HEK293 (cell line): Measurements from ENCODE around the gene POP7.

Experiments used
- CTCF ChIA-PET: fragments of 350-600 bp; formaldehyde crosslinking; extraction: SDS; loops from one replicate; lab custom pipeline; 2021; ENCODE audit warnings: antibody characterized with exemption; lab: Yijun Ruan, JAX
- POLR2A ChIA-PET: fragments of 300-600 bp; formaldehyde crosslinking; extraction: SDS; loops from one replicate; lab custom pipeline; 2020; ENCODE audit warnings: antibody characterized with exemption, inconsistent platforms; lab: Yijun Ruan, JAX
- H3K27ac ChIP-seq: fragments of 200-500 bp; sonication (Bioruptor generic); 2 replicates; pipeline ENCODE4 v1.5.1; 2014; ENCODE audit warnings: low read depth, low read length, control low read depth, inconsistent platforms; ENCODE audit errors: extremely low read depth
- H3K36me3 ChIP-seq, 2 experiments: fragments of 200-500 bp in 1 of 2; sonication (Bioruptor generic) in 1 of 2; 1 replicate in 1 of 2; 2 replicates in 1 of 2; pipeline ENCODE4 v1.5.1; 2014 to 2017; ENCODE audit warnings: inconsistent platforms in 2 of 2, low read length in 2 of 2; ENCODE audit not compliant: control insufficient read depth in 2 of 2, insufficient read depth in 1 of 2
- H3K4me1 ChIP-seq: fragments of 200-500 bp; sonication (Bioruptor generic); 2 replicates; pipeline ENCODE4 v1.5.1; 2014; ENCODE audit warnings: mild to moderate bottlenecking, low read length, inconsistent platforms; ENCODE audit not compliant: control insufficient read depth, insufficient read depth
- H3K4me3 ChIP-seq: 2 replicates; pipeline ENCODE4 v1.5.1; 2011; ENCODE audit warnings: low read depth, mild to moderate bottlenecking, control low read depth, low read length, moderate library complexity
- H3K9me3 ChIP-seq: fragments of 200-500 bp; sonication (Bioruptor generic); 2 replicates; pipeline ENCODE4 v1.5.1; 2014; ENCODE audit warnings: low read depth, low read length, inconsistent platforms; ENCODE audit not compliant: control insufficient read depth, insufficient read depth
- AEBP2 ChIP-seq: fragments of 450-650 bp; formaldehyde crosslinking; IDR thresholded peaks from 2 replicates; pipeline ENCODE4 v1.5.1; 2016; ENCODE audit warnings: missing biosample characterization, missing genetic modification characterization, borderline replicate concordance
- HOXA7 ChIP-seq: sonication (generic); formaldehyde crosslinking; IDR thresholded peaks from 2 replicates; pipeline ENCODE4 v1.8.1; 2022; ENCODE audit warnings: missing genetic modification reagents, borderline replicate concordance
- OSR2 ChIP-seq: fragments of 450-650 bp; formaldehyde crosslinking; IDR thresholded peaks from 2 replicates; pipeline ENCODE4 v1.5.1; 2016; ENCODE audit warnings: missing biosample characterization, missing genetic modification characterization
- ZBTB26 ChIP-seq: fragments of 450-650 bp; formaldehyde crosslinking; optimal IDR thresholded peaks from 2 replicates; pipeline ENCODE3; 2016; ENCODE audit warnings: missing biosample characterization, mild to moderate bottlenecking, missing genetic modification characterization
- ZBTB44 ChIP-seq: fragments of 450-650 bp; IDR thresholded peaks from 2 replicates; pipeline ENCODE4 v1.5.1; 2018; ENCODE audit warnings: missing biosample characterization, mild to moderate bottlenecking, missing genetic modification characterization
- ZNF112 ChIP-seq: fragments of 450-650 bp; formaldehyde crosslinking; IDR thresholded peaks from 2 replicates; pipeline ENCODE4 v1.5.0; 2017; ENCODE audit warnings: missing biosample characterization, missing genetic modification characterization
- ZNF169 ChIP-seq: fragments of 450-650 bp; formaldehyde crosslinking; IDR thresholded peaks from 2 replicates; pipeline ENCODE4 v1.5.1; 2016; ENCODE audit warnings: missing biosample characterization, missing genetic modification characterization
- ZNF174 ChIP-seq: fragments of 450-650 bp; formaldehyde crosslinking; IDR thresholded peaks from 2 replicates; pipeline ENCODE4 v1.5.0; 2017; ENCODE audit warnings: missing biosample characterization, mild to moderate bottlenecking, missing genetic modification characterization
- ZNF202 ChIP-seq: fragments of 450-650 bp; formaldehyde crosslinking; IDR thresholded peaks from 2 replicates; pipeline ENCODE4 v1.5.1; 2016; ENCODE audit warnings: missing biosample characterization, missing genetic modification characterization, borderline replicate concordance
- ZNF350 ChIP-seq: fragments of 450-650 bp; formaldehyde crosslinking; IDR thresholded peaks from 2 replicates; pipeline ENCODE4 v1.5.0; 2017; ENCODE audit warnings: missing biosample characterization, mild to moderate bottlenecking, missing genetic modification characterization
- ZNF362 ChIP-seq: fragments of 450-650 bp; formaldehyde crosslinking; IDR thresholded peaks from 2 replicates; pipeline ENCODE4 v1.5.1; 2016; ENCODE audit warnings: missing biosample characterization, missing genetic modification characterization
- ZNF394 ChIP-seq: fragments of 450-650 bp; formaldehyde crosslinking; IDR thresholded peaks from 2 replicates; pipeline ENCODE4 v1.5.1; 2016; ENCODE audit warnings: missing biosample characterization, missing genetic modification characterization, mild to moderate bottlenecking, moderate library complexity, borderline replicate concordance
- ZNF624 ChIP-seq: fragments of 450-650 bp; formaldehyde crosslinking; IDR thresholded peaks from 2 replicates; pipeline ENCODE4 v1.5.1; 2017; ENCODE audit warnings: missing biosample characterization, missing genetic modification characterization
- ZNF629 ChIP-seq: fragments of 450-650 bp; formaldehyde crosslinking; IDR thresholded peaks from 2 replicates; pipeline ENCODE4 v1.5.1; 2017; ENCODE audit warnings: missing biosample characterization, missing genetic modification characterization
- ZNF658 ChIP-seq: fragments of 450-650 bp; formaldehyde crosslinking; IDR thresholded peaks from 2 replicates; pipeline ENCODE4; 2016; ENCODE audit warnings: missing biosample characterization, missing genetic modification characterization
- ZNF792 ChIP-seq: fragments of 450-650 bp; formaldehyde crosslinking; IDR thresholded peaks from 2 replicates; pipeline ENCODE4 v1.5.1; 2016; ENCODE audit warnings: missing biosample characterization, missing genetic modification characterization
- ZNF837 ChIP-seq: fragments of 450-650 bp; formaldehyde crosslinking; IDR thresholded peaks from 2 replicates; pipeline ENCODE4 v1.5.1; 2016; ENCODE audit warnings: missing biosample characterization, missing genetic modification characterization

POP7 gene

GRCh38 chr7:100719523-100720278, 13.8 kb downstream of the POP7 start (continued):
- TF ChIP-seq ZNF362 (tag by site-specific recombination) (no peak), ZBTB44 (no peak), ZNF624 (tag by site-specific recombination) (no peak)
- TF ChIP-seq, all 188 proteins: peak for 0

- no peak within 1 kb of the TSS for H3K4me3 ChIP-seq
- CTCF ChIA-PET, result interaction anchor here (0.6 to 10.1 kb wide), 4 partner anchors 10 to 166 kb away, joined by 3 to 100 read pairs (median 8); partner anchors contain the start of genes POP7 and ZAN
- H3K4me1 ChIP-seq, result no peaks in the 10 kb centered on the region
- POLR2A ChIA-PET, result no interaction called here
- no peaks in the 10 kb centered on the region for H3K36me3 ChIP-seq
- no peaks in the 10 kb centered on the region for H3K9me3 ChIP-seq
- TF ChIP-seq ZNF174 (no peak), AEBP2 (no peak), ZNF629 (no peak), ZNF792 (tag by site-specific recombination) (no peak), ZNF202 (tag by site-specific recombination) (no peak), HOXA7 (CRISPR knock-in tag) (no peak), ZNF837 (no peak), ZNF169 (tag by site-specific recombination) (no peak), OSR2 (tag by site-specific recombination) (no peak), ZBTB26 (no peak), ZNF658 (no peak), ZNF394 (tag by site-specific recombination) (no peak), ZNF350 (tag by site-specific recombination) (no peak), ZNF112 (tag by site-specific recombination) (no peak)
- no peak within 1 kb of the TSS for H3K27ac ChIP-seq
Observed at GRCh38 chr7:100720279-100720670, 14.4 kb downstream of the POP7 start, which contains the start of gene EPO. Gene EPO, plus strand, starts transcription at chr7:100720468. Its CDS starts 513 bp downstream, at chr7:100720981.
